ENCODE data around the gene ADGRB3. TPM values are rescaled to one million over a fixed set of nuclear protein-coding genes. Genes with fewer than 3 reads are reported as not detected.

Gene ADGRB3
- total and polyA plus RNA-seq, 2 donors (not counting 1 experiment from before 2014, with no cell fraction given), result not detected

- H3K4me1 ChIP-seq (ENCODE audit: control insufficient read depth in 2 of 2, insufficient read depth in 2 of 2, low read length in 2 of 2), result no peaks in the 10 kb centered on the region
- no peak overlapping the region for H3K27ac Mint-ChIP-seq
- no peaks in the 10 kb centered on the region for H3K9me3 ChIP-seq (ENCODE audit: control extremely low read depth in 1 of 3, control insufficient read depth in 2 of 3, insufficient read depth in 1 of 3, low read length in 2 of 3)
- TF ChIP-seq CTCF (IDR thresholded peaks at IDR 0.05) (no peak), EZH2 (IDR thresholded peaks at IDR 0.05; ENCODE audit: borderline replicate concordance, insufficient read depth, low read depth, low read length, poor library complexity, severe bottlenecking) (no peak)
- H3K9me3 Mint-ChIP-seq (ENCODE audit: insufficient read depth), result peaks cover 3% of the 10 kb centered on the region
- CTCF ChIA-PET, result no interaction called here
- H3K36me3 ChIP-seq (replicated peaks in 1 of 2; ENCODE audit: control extremely low read depth in 1 of 2, control insufficient read depth in 1 of 2, extremely low read depth in 1 of 2, insufficient read depth in 2 of 2, low read length in 1 of 2), result no peaks in the 10 kb centered on the region
- intact Hi-C loops (cut with micrococcal nuclease), result no loop called here
- H3K4me2 ChIP-seq (replicated peaks; ENCODE audit: low read depth, low read length, poor library complexity, severe bottlenecking), result no peak overlapping the region
- no peak for ATAC-seq (ENCODE audit: low read depth)
- no peak overlapping the region for H3K4me3 ChIP-seq (ENCODE audit: control extremely low read depth in 1 of 5, extremely low read depth in 1 of 5, insufficient read depth in 1 of 5, low read depth in 2 of 5, low read length in 4 of 5)
- DNase-seq, result no peak
- no peaks in the 10 kb centered on the region for H4K20me1 ChIP-seq (ENCODE audit: control insufficient read depth, insufficient read depth, low read length, poor library complexity, severe bottlenecking)
- H3K27me3 ChIP-seq (replicated peaks in 1 of 4; ENCODE audit: control extremely low read depth in 1 of 4, control insufficient read depth in 3 of 4, insufficient read depth in 4 of 4, low read length in 3 of 4), result no peaks in the 10 kb centered on the region
- no peaks in the 10 kb centered on the region for H3K27me3 Mint-ChIP-seq
- H3K79me2 ChIP-seq (ENCODE audit: control insufficient read depth, insufficient read depth, low read length), result no peaks in the 10 kb centered on the region
- no peak overlapping the region for H3K27ac ChIP-seq (ENCODE audit: low read length in 2 of 2)
- no peak overlapping the region for H3K4me3 Mint-ChIP-seq
- no peak overlapping the region for H3K9ac ChIP-seq (ENCODE audit: low read length)
- no peak overlapping the region for H2AFZ ChIP-seq (ENCODE audit: insufficient read depth, low read depth, low read length, poor library complexity, severe bottlenecking)
- POLR2A ChIA-PET, result no interaction called here
- no peaks in the 10 kb centered on the region for H3K4me1 Mint-ChIP-seq
These were observed 503.1 kb downstream of the ADGRB3 start for GRCh38 chr6:69138148-69138547.

GRCh38 chr6:69138893-69139494 is 503.9 kb downstream of the ADGRB3 start:
- H3K79me2 ChIP-seq (ENCODE audit: control insufficient read depth, insufficient read depth, low read length), result no peaks in the 10 kb centered on the region
- no peaks in the 10 kb centered on the region for H3K27me3 ChIP-seq (replicated peaks in 1 of 4; ENCODE audit: control extremely low read depth in 1 of 4, control insufficient read depth in 3 of 4, insufficient read depth in 4 of 4, low read length in 3 of 4)
- intact Hi-C loops (cut with micrococcal nuclease), result no loop called here
- no peaks in the 10 kb centered on the region for H3K9me3 Mint-ChIP-seq (ENCODE audit: insufficient read depth)
- no peak overlapping the region for H2AFZ ChIP-seq (ENCODE audit: insufficient read depth, low read depth, low read length, poor library complexity, severe bottlenecking)
- DNase-seq (no peak), ATAC-seq (ENCODE audit: low read depth) (no peak)
- H3K4me3 Mint-ChIP-seq, result no peak overlapping the region
- TF ChIP-seq EZH2 (IDR thresholded peaks at IDR 0.05; ENCODE audit: borderline replicate concordance, insufficient read depth, low read depth, low read length, poor library complexity, severe bottlenecking) (no peak), CTCF (IDR thresholded peaks at IDR 0.05) (no peak)
- WGBS (ENCODE audit: insufficient coverage), result 100% methylated on average over 4 of the region's 4 CpGs
- ChIA-PET POLR2A (no interaction called here), CTCF (no interaction called here)
- H3K27ac ChIP-seq (ENCODE audit: low read length in 2 of 2), result no peak overlapping the region
- no peak overlapping the region for H3K4me2 ChIP-seq (replicated peaks; ENCODE audit: low read depth, low read length, poor library complexity, severe bottlenecking)
- H3K9me3 ChIP-seq (ENCODE audit: control extremely low read depth in 1 of 3, control insufficient read depth in 2 of 3, insufficient read depth in 1 of 3, low read length in 2 of 3), result no peaks in the 10 kb centered on the region
- H4K20me1 ChIP-seq (ENCODE audit: control insufficient read depth, insufficient read depth, low read length, poor library complexity, severe bottlenecking), result no peaks in the 10 kb centered on the region
- no peak overlapping the region for H3K4me3 ChIP-seq (ENCODE audit: control extremely low read depth in 1 of 5, extremely low read depth in 1 of 5, insufficient read depth in 1 of 5, low read depth in 2 of 5, low read length in 4 of 5)
- H3K27ac Mint-ChIP-seq, result no peak overlapping the region
- no peaks in the 10 kb centered on the region for H3K36me3 ChIP-seq (replicated peaks in 1 of 2; ENCODE audit: control extremely low read depth in 1 of 2, control insufficient read depth in 1 of 2, extremely low read depth in 1 of 2, insufficient read depth in 2 of 2, low read length in 1 of 2)
- H3K9ac ChIP-seq (ENCODE audit: low read length), result no peak overlapping the region
- no peaks in the 10 kb centered on the region for H3K4me1 ChIP-seq (ENCODE audit: control insufficient read depth in 2 of 2, insufficient read depth in 2 of 2, low read length in 2 of 2)
- H3K27me3 Mint-ChIP-seq, result no peaks in the 10 kb centered on the region
- H3K4me1 Mint-ChIP-seq, result no peaks in the 10 kb centered on the region
